Measurements from ENCODE around the gene GNG8. TPM values are rescaled to one million over a fixed set of nuclear protein-coding genes. Genes with fewer than 3 reads are reported as not detected.
A peak's percentile ranks its signal among the peaks of the same experiment; 100 is the strongest.

The GNG8 gene
- total RNA-seq, 1 donor from 2014 or later, result not detected

- no peak for DNase-seq (ENCODE audit: low read depth)
- Mint-ChIP-seq H3K27ac (ENCODE audit: unreplicated experiment) (no peak overlapping the region), H3K36me3 (ENCODE audit: low read depth, unreplicated experiment) (no peaks in the 10 kb centered on the region), H3K27me3 (ENCODE audit: low read depth, unreplicated experiment) (peaks cover 7% of the 10 kb centered on the region), H3K4me1 (ENCODE audit: low read depth, unreplicated experiment) (peaks cover 12% of the 10 kb centered on the region), H3K4me3 (ENCODE audit: unreplicated experiment) (no peak overlapping the region), H3K9me3 (ENCODE audit: unreplicated experiment) (no peaks in the 10 kb centered on the region)
- Histone ChIP-seq H4K20me1 (ENCODE audit: insufficient read depth, low read length) (no peaks in the 10 kb centered on the region), H3K9me3 (ENCODE audit: insufficient read depth, low read depth, low read length) (no peaks in the 10 kb centered on the region), H2AFZ (ENCODE audit: low read depth, low read length) (no peak overlapping the region), H3K9ac (ENCODE audit: low read length) (no peak overlapping the region), H3K27ac (ENCODE audit: low read depth, low read length) (no peak overlapping the region), H3K27me3 (ENCODE audit: insufficient read depth, low read length) (no peaks in the 10 kb centered on the region), H3K4me1 (ENCODE audit: insufficient read depth, low read length) (peaks cover 30% of the 10 kb centered on the region), H3K79me2 (ENCODE audit: insufficient read depth, low read length) (no peaks in the 10 kb centered on the region), H3K36me3 (ENCODE audit: insufficient read depth, low read length) (no peaks in the 10 kb centered on the region), H3K4me2 (ENCODE audit: low read length) (peak overlapping the region; percentile 63), H3K4me3 (ENCODE audit: insufficient read depth, low read depth, low read length) (no peak overlapping the region)
- no peak for FAIRE-seq
- no peak for TF ChIP-seq CTCF (IDR thresholded peaks at IDR 0.05; ENCODE audit: insufficient read depth, low read depth, low read length)
These were observed 15.7 kb downstream of the GNG8 start for GRCh38 chr19:46620267-46620666.

- Histone ChIP-seq H3K4me1 (ENCODE audit: insufficient read depth, low read length) (peaks cover 24% of the 10 kb centered on the region), H3K36me3 (ENCODE audit: insufficient read depth, low read length) (no peaks in the 10 kb centered on the region), H3K9me3 (ENCODE audit: insufficient read depth, low read depth, low read length) (no peaks in the 10 kb centered on the region), H3K9ac (ENCODE audit: low read length) (no peak overlapping the region), H3K79me2 (ENCODE audit: insufficient read depth, low read length) (no peaks in the 10 kb centered on the region), H3K27me3 (ENCODE audit: insufficient read depth, low read length) (no peaks in the 10 kb centered on the region), H2AFZ (ENCODE audit: low read depth, low read length) (no peak overlapping the region), H4K20me1 (ENCODE audit: insufficient read depth, low read length) (no peaks in the 10 kb centered on the region), H3K4me2 (ENCODE audit: low read length) (no peak overlapping the region), H3K27ac (ENCODE audit: low read depth, low read length) (no peak overlapping the region), H3K4me3 (ENCODE audit: insufficient read depth, low read depth, low read length) (no peak overlapping the region)
- TF ChIP-seq CTCF (IDR thresholded peaks at IDR 0.05; ENCODE audit: insufficient read depth, low read depth, low read length) (no peak), EZH2 (IDR thresholded peaks at IDR 0.05; ENCODE audit: insufficient read depth, low read length) (no peak)
- H3K4me1 Mint-ChIP-seq (ENCODE audit: low read depth, unreplicated experiment), result peaks cover 11% of the 10 kb centered on the region
- H3K27ac Mint-ChIP-seq (ENCODE audit: unreplicated experiment), result no peak overlapping the region
- no peak overlapping the region for H3K4me3 Mint-ChIP-seq (ENCODE audit: unreplicated experiment)
- no peaks in the 10 kb centered on the region for H3K36me3 Mint-ChIP-seq (ENCODE audit: low read depth, unreplicated experiment)
- FAIRE-seq, result no peak
- no peaks in the 10 kb centered on the region for H3K9me3 Mint-ChIP-seq (ENCODE audit: unreplicated experiment)
- peaks cover 5% of the 10 kb centered on the region for H3K27me3 Mint-ChIP-seq (ENCODE audit: low read depth, unreplicated experiment)
- peak; percentile 25 for DNase-seq (ENCODE audit: low read depth)
These were observed 17.3 kb downstream of the GNG8 start for GRCh38 chr19:46618670-46619231.

GRCh38 chr19:46617601-46618000 lies 18.4 kb downstream of the GNG8 start:
- DNase-seq (ENCODE audit: low read depth) (no peak), FAIRE-seq (no peak)
- Histone ChIP-seq H3K36me3 (ENCODE audit: insufficient read depth, low read length) (no peaks in the 10 kb centered on the region), H3K27me3 (ENCODE audit: insufficient read depth, low read length) (no peaks in the 10 kb centered on the region), H3K27ac (ENCODE audit: low read depth, low read length) (no peak overlapping the region), H3K4me1 (ENCODE audit: insufficient read depth, low read length) (peaks cover 24% of the 10 kb centered on the region), H3K9ac (ENCODE audit: low read length) (no peak overlapping the region), H2AFZ (ENCODE audit: low read depth, low read length) (no peak overlapping the region), H4K20me1 (ENCODE audit: insufficient read depth, low read length) (peaks cover 2% of the 10 kb centered on the region), H3K79me2 (ENCODE audit: insufficient read depth, low read length) (no peaks in the 10 kb centered on the region), H3K4me2 (ENCODE audit: low read length) (no peak overlapping the region), H3K9me3 (ENCODE audit: insufficient read depth, low read depth, low read length) (no peaks in the 10 kb centered on the region), H3K4me3 (ENCODE audit: insufficient read depth, low read depth, low read length) (no peak overlapping the region)
- TF ChIP-seq EZH2 (IDR thresholded peaks at IDR 0.05; ENCODE audit: insufficient read depth, low read length) (no peak), CTCF (IDR thresholded peaks at IDR 0.05; ENCODE audit: insufficient read depth, low read depth, low read length) (no peak)
- no peak overlapping the region for H3K27ac Mint-ChIP-seq (ENCODE audit: unreplicated experiment)
- no peaks in the 10 kb centered on the region for H3K9me3 Mint-ChIP-seq (ENCODE audit: unreplicated experiment)
- peaks cover 5% of the 10 kb centered on the region for H3K27me3 Mint-ChIP-seq (ENCODE audit: low read depth, unreplicated experiment)
- H3K4me3 Mint-ChIP-seq (ENCODE audit: unreplicated experiment), result no peak overlapping the region
- H3K36me3 Mint-ChIP-seq (ENCODE audit: low read depth, unreplicated experiment), result no peaks in the 10 kb centered on the region
- H3K4me1 Mint-ChIP-seq (ENCODE audit: low read depth, unreplicated experiment), result peaks cover 11% of the 10 kb centered on the region
